KBM-7 (cell line): ENCODE data around the gene ZMYM3.
"Not testable (repeated sequence)": the region's sequence is repeated elsewhere in the genome, so short reads cannot be mapped to it uniquely, and the experiment has no call there.

ENCODE experiments used
- DNase-seq: peaks from one replicate; pipeline ENCODE4 v3.0.0-alpha.2; 2015
- in situ Hi-C: fragments of 300-500 bp; cut with MboI; formaldehyde crosslinking; loops from 2 replicates; pipeline ENCODE4 v1.14.3; 2020; ENCODE audit warnings: low sequenced_read_pairs, low pct_unique_long_range_greater_than_20kb, mixed read lengths

Gene ZMYM3

DNA sequence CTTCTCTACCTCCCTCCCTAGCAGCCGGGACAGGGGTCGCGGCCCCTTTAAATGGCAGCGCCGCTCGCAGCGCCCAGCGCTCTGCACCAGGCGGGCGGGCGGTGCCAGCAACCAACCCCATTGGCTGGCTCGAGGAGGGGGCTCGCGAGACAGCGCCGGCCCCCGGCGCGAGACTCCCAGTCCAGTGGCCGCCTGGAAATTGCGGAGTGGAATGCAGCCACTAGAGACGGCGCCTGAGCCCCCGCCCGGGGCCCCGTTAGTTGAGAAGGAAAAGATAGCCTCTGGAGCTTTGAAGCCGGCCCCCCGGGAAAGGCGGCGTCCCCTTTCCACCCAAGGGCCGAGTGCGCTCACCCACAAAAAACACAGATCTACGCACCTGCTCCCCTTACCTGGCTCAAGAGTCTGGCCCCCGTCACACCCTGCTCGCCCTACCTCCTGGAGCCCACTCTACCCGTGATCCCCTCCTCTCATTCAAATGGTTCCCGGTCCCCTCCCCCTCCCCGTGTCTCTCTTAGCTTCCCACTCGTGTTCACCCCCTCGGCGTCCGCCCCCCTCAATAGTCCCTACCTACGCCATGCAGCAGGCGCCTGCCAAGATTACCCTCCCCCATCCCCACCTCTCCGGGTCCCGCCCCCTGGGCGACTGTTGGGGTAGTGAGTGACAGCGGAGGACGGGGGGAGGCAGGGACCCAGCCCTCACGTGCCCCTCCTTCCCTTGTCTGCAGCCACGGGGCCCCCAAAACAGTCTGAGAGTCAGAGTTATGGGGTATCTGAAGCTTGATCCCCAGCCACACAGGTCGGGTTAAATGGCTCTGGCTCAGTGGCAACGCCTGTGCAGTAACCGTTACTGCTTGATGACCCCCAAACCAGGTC lies at the start of gene ZMYM3:
Gene ZMYM3, minus strand, starts transcription at position 49 of the 872 bp plus-strand sequence. CDS start 885 bp downstream, outside the sequence.
- in situ Hi-C loops: no loop called here
- peak; percentile 95 for DNase-seq

DNA sequence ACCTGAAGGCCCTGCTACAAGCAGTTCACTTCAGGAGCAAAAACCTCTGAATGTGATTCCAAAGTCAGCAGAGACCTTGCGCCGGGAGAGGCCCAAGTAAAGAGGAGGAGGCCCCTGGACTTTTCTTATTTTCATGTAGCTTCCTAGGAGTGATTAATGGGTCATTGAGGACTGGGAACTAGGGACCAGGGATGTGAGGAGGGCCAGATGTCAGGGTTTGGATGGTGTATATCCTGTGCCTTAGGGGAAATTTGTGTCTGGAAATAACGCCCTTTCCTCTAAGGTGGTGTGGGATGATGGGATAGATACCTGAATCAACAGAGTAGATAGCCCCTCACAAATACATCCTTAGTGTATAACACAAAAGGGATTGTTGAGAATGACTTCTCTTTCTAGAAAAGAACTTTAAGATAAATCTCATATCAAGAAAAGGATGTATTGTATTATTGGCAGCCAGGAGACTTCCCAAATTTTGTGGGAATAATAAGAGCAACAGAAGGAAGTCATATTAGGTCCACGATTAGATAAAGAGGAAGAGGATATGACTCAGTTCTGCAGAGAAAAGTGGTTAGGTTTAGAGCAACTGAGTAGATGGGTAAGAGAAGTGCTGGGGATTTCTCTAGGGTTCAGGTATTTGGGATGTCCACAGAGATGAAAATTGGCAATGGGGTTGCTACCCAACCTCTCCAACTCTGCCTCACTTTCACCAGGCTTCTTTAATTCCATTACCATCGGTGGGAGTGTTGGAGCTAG lies 48.7 kb upstream of the ZMYM3 start:
- peak; percentile 31 for DNase-seq
- in situ Hi-C loops: no loop called here

DNA sequence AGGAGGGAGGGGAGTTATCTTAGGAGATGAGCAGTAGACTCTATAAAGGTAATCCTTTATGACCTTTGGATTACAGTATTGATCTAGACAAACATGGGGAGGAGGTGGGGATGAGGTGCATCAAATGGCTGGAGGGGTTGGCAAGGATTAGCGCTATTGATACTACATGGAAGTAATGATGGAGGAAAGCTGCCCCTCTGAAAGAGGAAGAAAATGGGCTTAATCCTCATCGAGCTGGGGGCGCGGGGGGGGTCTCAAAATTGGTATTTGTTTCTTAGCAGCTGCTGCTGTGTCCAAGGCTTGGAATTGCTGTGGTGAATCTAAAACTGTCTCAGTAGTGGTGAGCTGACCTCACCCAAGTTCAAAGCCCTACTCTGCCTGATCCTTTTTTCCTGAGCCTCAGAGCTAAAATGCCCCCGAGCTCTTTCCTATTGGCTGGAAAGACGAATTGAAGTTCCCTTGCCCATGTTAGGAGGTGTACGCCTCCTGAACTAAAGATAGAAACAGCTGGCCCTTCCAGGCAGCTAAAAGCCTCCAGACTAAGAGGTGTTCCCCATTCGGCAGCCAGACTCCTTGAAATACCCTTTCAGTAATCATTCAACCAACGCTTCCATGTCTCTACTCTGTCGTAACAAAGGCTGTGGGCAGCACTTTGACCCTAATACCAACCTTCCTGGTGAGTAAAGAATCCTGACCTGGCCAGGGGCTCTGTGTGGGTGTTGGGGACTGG lies 47.4 kb upstream of the ZMYM3 start, which contains the start of gene ITGB1BP2:
Gene ITGB1BP2, plus strand, starts transcription at position 556 of the 730 bp plus-strand sequence. Its CDS starts 57 bp downstream, at position 613.
- DNase-seq: peak; percentile 58
- in situ Hi-C loops: no loop called here

DNA sequence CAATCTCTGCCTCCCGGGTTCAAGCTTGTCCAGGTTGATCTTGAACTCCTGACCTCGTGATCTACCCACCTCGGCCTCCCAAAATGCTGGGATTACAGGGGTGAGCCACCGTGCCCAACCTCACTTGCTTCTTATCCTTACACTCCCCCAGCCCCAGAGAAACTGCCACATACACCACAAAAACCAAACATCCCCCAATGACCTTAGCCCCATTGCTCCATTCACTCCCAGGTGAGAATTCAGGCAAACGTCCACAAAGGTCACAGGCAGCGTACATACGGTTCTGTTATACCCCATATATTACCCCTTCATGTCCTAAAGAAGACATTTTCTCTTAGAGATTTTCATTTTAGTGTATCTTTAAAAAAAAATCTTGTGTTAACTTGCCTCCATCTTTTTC lies 46.6 kb upstream of the ZMYM3 start:
- DNase-seq, in situ Hi-C loops: not testable (repeated sequence)

DNA sequence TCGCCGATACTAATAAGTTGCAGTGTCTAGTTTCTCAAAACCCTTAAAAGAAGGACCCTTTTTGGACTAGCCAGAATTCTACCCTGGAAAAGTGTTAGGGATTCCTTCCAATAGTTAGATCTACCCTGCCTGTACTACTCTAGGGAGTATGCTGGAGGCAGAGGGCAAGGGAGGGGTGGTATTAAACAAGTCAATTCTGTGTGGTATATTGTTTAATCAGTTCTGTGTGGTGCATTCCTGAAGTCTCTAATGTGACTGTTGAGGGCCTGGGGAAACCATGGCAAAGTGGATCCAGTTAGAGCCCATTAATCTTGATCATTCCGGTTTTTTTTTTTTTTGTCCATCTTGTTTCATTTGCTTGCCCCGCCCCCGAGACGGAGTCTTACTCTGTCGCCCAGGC lies 46.1 kb upstream of the ZMYM3 start:
- DNase-seq, in situ Hi-C loops: not testable (repeated sequence)

DNA sequence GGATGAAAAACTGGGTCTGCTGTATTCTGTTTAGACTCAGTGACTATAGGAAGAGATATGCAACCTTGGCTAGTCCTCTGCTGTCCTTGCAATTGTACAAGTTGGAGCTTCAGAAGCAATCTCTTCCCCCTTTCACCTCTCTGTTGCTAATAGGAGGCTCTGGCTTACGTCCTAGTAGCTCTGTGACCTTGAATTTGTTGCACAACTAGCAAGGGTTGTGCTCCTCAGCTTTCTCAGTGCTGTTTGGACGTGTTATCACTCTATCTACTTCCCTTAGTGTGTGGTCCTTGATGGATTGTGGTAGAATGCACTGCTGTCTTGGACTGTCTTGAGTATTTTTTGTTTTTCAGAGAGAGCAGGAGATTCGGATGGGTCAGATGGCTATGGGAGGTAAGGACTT lies 44.2 kb upstream of the ZMYM3 start:
- in situ Hi-C loops: no loop called here
- DNase-seq: no peak

DNA sequence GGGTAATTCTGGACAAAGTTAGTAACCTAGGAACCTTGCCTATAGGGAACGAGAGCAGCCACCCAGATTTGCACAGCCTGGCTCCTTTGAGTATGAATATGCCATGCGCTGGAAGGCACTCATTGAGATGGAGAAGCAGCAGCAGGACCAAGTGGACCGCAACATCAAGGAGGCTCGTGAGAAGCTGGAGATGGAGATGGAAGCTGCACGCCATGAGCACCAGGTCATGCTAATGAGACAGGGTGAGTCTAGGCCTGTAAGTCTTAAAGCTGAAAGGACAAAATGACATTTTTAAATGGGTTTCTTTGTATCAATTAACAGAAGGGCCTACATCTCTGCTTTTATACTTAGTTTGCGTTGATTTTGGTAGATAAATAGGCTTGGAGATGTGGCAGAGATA lies 42.9 kb upstream of the ZMYM3 start:
- in situ Hi-C loops: no loop called here
- DNase-seq: no peak

DNA sequence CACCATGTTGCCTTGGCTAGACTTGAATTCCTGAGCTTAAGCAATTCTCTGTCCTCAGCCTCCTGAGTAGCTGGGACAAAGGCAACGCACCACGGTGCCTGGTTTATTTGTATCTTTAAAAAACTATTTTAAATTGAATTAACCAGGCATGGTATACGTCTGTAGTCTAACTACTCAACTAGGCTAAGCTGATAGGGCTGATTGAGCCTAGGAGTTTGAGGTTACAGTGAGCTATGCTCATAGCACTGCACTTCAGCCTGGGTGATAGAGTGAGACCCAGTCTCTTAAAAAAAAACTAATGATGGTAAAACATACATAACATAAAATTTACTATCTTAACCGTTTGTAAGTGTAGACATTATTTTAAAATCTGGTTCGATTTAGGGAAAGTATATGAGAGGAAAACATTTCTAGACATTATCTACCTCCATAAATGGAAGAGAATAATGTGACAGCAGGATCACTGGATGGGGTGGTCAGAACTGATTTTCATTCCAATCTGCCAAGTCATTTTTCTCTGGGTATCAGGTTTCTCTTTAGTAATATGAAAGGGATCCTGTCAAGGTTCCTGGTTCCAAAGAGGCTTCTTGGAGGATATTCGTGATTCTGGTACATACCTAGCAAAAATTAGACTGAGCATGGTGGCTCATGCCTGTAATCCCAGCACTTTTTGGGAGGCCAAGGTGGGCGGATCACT lies 38.9 kb upstream of the ZMYM3 start:
- no peak for DNase-seq
- in situ Hi-C loops: no loop called here

DNA sequence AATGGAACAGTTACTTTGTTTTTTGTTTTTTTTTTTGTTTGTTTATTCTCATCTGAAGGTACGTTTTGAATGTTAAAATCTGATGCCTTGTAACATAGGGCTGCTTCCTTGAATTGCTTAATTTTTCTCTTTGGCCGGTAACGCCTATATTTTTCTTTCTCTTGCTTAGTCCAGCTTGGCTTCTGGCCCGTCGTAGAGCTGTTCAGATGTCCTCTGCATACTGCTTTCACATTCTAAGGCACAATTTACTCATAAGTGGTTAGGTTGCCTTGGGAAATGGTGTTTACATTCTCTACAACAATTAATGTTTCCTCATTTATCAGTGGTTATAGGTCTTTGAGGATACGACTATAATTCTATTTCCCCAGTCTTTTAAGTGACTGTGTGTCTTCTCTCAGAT lies 37.4 kb upstream of the ZMYM3 start:
- DNase-seq: no peak
- in situ Hi-C loops: no loop called here

DNA sequence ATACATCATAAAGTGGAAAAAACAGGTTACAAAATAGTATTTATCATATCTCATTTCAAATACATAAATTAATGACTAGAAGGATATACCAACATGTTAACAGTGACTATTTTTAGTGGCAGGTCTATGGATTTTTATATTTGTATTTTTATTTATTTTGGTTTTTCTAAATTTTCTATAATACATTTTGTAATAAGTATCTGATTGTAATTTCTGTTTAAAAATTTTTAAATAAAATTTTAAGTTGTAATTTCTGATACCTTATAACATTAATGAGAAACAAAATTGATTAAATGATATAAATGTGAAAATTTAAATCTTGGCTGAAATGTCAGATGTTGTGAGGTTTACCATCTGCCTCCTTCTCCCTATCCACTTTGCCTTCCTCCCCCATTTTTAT lies 32.0 kb upstream of the ZMYM3 start:
- no peak for DNase-seq
- in situ Hi-C loops: no loop called here

DNA sequence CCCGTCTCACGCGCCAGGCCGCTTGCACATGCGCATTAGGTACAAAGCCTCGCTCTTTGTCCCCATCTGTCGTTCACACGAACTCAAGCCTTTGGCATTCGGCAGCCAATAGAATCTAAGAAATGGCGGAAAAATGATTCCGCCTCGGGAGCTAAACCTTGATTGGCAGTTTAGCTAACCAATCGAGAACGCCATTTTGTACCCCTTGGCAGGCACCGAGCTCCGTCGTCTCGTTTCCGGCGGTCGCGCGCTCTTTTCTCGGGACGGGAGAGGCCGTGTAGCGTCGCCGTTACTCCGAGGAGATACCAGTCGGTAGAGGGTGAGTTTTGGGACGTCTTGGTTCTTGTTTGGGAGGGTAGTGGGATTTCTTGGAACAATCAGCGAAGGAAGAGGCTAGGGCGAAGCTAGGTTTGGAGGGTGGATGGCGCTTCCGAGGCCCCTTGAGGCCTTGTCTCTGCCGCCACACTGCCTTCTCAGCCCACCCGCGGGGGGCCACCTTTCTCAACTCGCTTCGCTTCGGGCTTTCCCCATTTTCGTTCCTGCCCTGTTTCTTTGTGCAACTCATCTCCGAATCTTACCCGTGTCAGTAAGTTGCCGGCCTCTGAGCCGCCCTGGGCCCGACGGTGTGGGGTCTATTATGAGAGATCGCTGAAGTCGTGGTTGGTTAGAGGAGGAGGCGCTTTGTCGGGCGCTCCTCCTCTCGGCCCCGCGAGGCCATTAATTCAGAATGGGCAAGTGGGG lies 29.6 kb upstream of the ZMYM3 start, which contains the start of gene NONO:
Gene NONO, plus strand, starts transcription at position 233 of the 741 bp plus-strand sequence. CDS start 7,003 bp downstream, outside the sequence.
- DNase-seq: peak; percentile 99
- in situ Hi-C loops: no loop called here

DNA sequence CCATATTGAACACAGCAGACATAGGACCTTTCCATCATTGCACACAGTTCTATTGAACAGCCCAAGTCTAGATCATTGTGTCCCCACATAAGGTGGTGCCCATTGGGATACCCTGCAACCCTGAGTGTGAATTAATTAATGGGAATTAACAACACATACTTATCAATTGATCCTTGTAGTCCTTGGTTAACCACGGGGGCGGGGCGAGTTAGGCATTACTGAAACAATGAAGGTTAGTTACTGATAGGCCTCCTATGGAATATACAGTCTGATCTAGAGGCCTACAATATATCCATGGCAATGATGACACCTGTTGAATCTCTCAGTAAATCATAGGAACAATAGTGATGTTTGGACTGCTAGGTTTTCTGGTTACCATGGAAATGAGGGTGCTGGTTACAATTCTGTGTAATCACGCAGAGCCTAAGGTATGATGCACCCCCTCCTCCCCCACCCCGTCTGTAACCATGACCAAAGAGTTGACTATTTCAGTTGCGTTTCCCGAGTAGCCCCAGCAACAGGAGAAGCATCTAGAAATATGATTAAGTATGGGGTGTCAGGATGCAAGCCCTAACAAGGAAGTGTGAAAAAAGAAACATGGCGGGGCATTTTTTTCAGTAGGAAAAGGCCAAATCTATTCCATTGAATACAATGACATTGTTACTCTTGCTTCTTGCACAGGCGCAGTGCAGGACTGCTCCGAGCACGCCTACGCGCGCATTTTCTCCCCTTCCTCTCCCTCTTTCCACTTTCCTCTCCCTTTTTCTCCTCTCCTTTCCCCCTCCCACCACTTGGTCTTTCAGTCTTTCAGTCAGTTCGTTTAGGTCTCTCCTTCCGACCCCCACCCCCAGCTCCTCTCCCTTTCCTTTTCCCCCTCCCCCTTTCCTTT lies 28.8 kb upstream of the ZMYM3 start:
- DNase-seq: no peak
- in situ Hi-C loops: no loop called here

DNA sequence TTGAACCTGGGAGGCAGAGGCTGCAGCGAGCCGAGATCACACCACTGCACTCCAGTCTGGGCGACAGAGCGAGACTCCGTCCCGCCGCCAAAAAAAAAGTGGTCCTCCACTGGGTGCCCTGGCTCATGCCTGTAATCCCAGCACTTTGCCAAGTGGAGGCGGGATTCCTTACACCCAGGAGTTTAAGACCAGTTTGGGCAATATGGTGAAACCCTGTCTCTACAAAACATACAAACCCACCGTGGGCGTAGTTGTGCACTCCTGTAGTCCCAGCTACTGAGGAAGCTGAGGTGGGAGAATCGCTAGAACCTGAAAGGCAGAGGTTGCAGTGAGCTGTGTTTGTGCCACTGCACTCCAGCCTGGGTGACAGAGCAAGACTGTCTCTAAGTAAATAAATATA lies 27.4 kb upstream of the ZMYM3 start:
- DNase-seq, in situ Hi-C loops: not testable (repeated sequence)

DNA sequence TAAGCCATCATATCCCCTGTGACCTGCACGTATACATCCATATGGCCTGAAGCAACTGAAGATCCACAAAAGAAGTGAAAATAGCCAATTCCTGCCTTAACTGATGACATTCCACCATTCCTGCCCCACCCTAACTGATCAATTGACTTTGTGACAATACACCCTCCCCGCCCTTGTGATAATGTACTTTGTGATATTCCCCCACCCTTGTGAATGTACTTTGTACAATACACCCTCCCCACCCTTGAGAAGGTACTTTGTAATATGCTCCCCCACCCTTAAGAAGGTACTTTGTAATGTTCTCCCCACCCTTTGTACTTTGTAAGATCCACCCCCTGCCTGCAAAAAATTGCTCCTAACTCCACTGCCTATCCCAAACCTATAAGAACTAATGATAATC lies 18.4 kb upstream of the ZMYM3 start:
- in situ Hi-C loops, DNase-seq: not testable (repeated sequence)

DNA sequence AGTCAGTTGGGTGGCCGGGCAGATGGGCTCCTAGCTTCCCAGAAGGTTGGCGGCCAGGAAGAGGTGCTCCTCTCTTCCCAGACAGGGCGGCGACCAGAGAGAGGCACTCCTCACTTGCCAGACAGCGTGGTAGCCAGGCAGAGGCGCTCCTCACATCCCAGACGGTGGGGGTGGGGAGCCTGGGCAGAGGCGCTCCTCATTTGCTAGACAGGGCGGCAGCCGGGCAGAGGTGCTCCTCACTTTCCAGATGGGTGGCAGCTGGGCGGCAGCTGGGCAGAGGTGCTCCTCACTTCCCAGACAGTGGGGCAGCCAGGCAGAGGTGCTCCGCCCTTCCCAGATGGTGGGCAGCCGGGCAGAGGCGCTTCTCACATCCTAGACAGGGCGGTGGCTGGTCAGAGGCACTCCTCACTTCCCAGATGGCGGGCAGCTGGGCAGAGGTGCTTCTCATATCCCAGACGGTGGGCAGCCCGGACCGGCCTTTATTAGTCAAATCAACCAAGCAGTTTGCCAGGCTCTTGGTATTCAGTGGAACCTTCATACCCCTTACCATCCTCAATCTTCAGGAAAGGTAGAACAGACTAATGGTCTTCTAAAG lies 16.0 kb upstream of the ZMYM3 start:
- in situ Hi-C loops: no loop called here
- no peak for DNase-seq

DNA sequence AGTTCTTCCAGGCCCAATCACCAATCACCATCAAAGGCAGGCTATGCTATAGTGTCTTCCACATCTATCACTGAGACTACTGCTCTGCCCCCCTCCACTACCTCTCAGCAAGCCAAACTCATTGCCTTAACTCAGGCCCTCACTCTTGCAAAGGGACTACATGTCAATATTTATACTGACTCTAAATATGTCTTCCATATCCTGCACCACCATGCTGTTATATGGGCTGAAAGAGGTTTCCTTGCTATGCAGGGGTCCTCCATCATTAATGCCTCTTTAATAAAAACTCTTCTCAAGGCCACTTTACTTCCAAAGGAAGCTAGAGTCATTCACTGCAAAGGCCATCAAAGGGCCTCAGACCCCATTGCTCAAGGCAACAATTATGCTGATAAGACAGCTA lies 14.7 kb upstream of the ZMYM3 start:
- in situ Hi-C loops, DNase-seq: not testable (repeated sequence)

DNA sequence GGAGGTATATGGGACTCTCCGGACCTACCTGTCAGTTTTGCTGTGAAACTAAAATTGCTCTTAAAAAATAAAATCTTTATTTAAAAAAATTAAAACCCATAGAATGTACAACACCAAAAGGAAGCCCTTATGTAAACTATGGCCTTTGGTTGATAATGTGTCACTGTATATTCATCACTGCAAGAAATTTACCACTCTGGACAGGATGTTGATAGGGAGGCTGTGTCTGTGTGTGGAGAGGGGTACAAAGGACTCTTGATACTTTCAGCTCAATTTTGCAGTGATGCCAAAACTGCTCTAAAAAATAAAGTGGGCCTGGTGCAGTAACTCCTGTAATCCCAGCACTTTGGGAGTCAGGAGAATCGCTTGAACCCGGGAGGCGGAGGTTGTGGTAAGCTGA lies 2.9 kb upstream of the ZMYM3 start:
- in situ Hi-C loops: no loop called here
- no peak for DNase-seq
